Measurements from ENCODE around the gene ZC3H14. TPM values are rescaled to one million over a fixed set of nuclear protein-coding genes. Genes with fewer than 3 reads are reported as not detected.

ZC3H14 gene
- total RNA-seq, 1 donor from 2014 or later: 55.8 TPM

DNA sequence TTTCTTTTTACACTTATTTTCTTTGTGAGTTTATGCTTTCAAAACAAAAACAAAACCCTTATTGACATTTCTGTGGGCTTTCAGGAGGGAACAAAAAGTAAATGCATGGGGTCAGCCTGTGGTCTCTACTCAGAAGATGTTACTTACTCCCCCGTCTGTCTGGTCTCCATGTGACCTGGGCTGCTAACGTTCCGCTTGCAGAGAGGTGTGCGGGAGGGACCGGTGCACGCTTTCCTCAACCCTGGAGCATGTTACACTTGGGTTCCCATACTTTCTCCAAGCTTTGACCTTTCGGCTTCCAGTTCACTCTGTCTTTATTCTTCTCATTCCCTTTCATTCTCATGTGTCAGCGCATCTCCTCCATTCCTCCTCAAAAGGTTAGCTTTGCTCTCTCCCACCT, 36.5 kb downstream of the ZC3H14 start:
- peaks cover 68% of the 10 kb centered on the region for H3K36me3 ChIP-seq (ENCODE audit: insufficient read depth, low read length)
- H3K4me3 ChIP-seq (ENCODE audit: insufficient read depth, low read depth, low read length): no peak overlapping the region
- Mint-ChIP-seq H3K27me3 (ENCODE audit: low read depth, unreplicated experiment) (no peaks in the 10 kb centered on the region), H3K36me3 (ENCODE audit: low read depth, unreplicated experiment) (peaks cover 25% of the 10 kb centered on the region), H3K4me3 (ENCODE audit: unreplicated experiment) (no peak overlapping the region), H3K9me3 (ENCODE audit: unreplicated experiment) (no peaks in the 10 kb centered on the region), H3K4me1 (ENCODE audit: low read depth, unreplicated experiment) (peaks cover 12% of the 10 kb centered on the region), H3K27ac (ENCODE audit: unreplicated experiment) (no peak overlapping the region)
- no peak overlapping the region for H3K27ac ChIP-seq (ENCODE audit: low read depth, low read length)
- DNase-seq (ENCODE audit: low read depth): no peak
- no peaks in the 10 kb centered on the region for H3K27me3 ChIP-seq (ENCODE audit: insufficient read depth, low read length)
- no peaks in the 10 kb centered on the region for H3K9me3 ChIP-seq (ENCODE audit: insufficient read depth, low read depth, low read length)
- H3K4me1 ChIP-seq (ENCODE audit: insufficient read depth, low read length): no peaks in the 10 kb centered on the region
- H2AFZ ChIP-seq (ENCODE audit: low read depth, low read length): no peak overlapping the region
- no peak for FAIRE-seq
- peaks cover 13% of the 10 kb centered on the region for H4K20me1 ChIP-seq (ENCODE audit: insufficient read depth, low read length)
- H3K9ac ChIP-seq (ENCODE audit: low read length): no peak overlapping the region
- H3K79me2 ChIP-seq (ENCODE audit: insufficient read depth, low read length): no peaks in the 10 kb centered on the region
- TF ChIP-seq, protein P1, sequence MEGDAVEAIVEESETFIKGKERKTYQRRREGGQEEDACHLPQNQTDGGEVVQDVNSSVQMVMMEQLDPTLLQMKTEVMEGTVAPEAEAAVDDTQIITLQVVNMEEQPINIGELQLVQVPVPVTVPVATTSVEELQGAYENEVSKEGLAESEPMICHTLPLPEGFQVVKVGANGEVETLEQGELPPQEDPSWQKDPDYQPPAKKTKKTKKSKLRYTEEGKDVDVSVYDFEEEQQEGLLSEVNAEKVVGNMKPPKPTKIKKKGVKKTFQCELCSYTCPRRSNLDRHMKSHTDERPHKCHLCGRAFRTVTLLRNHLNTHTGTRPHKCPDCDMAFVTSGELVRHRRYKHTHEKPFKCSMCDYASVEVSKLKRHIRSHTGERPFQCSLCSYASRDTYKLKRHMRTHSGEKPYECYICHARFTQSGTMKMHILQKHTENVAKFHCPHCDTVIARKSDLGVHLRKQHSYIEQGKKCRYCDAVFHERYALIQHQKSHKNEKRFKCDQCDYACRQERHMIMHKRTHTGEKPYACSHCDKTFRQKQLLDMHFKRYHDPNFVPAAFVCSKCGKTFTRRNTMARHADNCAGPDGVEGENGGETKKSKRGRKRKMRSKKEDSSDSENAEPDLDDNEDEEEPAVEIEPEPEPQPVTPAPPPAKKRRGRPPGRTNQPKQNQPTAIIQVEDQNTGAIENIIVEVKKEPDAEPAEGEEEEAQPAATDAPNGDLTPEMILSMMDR (IDR thresholded peaks at IDR 0.05; ENCODE audit: insufficient read depth, low read depth, low read length): no peak
- no peak for TF ChIP-seq EZH2 (IDR thresholded peaks at IDR 0.05; ENCODE audit: insufficient read depth, low read length)
- no peak overlapping the region for H3K4me2 ChIP-seq (ENCODE audit: low read length)

DNA sequence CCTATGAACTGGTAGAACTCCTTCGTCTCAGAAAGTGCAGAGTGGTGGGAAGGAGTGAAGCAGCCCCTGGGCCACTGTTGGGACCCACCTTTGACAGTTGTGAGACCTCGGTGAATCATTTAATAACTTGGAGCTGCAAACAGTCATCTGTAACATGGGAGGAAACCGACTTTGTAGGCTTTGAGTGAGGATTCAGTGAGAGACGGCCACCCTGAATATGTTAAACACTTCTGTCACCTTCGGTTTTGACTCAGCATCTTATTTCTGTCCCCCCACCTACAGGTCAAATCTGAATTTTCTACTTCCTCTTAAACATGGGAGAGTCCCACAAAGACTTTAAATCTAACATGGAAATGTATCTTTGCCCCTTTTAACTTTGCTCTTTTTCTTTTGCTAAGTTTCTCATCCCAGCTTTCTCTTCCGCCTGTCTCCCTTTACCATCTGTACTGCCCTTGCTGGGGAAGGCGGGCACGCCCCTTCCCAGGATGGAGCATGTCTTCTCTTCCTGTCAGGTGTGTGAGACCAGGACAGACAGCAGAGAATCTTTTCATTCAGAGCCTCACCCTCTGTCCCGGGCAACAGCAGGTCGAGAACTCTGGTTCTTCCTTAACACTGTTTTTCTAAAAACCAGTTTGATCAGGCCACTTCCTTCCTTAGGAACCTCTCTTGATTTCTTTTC, 37.1 kb downstream of the ZC3H14 start:
- Mint-ChIP-seq H3K4me1 (ENCODE audit: low read depth, unreplicated experiment) (peaks cover 12% of the 10 kb centered on the region), H3K27me3 (ENCODE audit: low read depth, unreplicated experiment) (no peaks in the 10 kb centered on the region), H3K9me3 (ENCODE audit: unreplicated experiment) (no peaks in the 10 kb centered on the region), H3K4me3 (ENCODE audit: unreplicated experiment) (no peak overlapping the region), H3K27ac (ENCODE audit: unreplicated experiment) (no peak overlapping the region), H3K36me3 (ENCODE audit: low read depth, unreplicated experiment) (peaks cover 24% of the 10 kb centered on the region)
- Histone ChIP-seq H3K4me1 (ENCODE audit: insufficient read depth, low read length) (no peaks in the 10 kb centered on the region), H3K4me2 (ENCODE audit: low read length) (no peak overlapping the region), H3K4me3 (ENCODE audit: insufficient read depth, low read depth, low read length) (no peak overlapping the region), H3K36me3 (ENCODE audit: insufficient read depth, low read length) (peaks cover 69% of the 10 kb centered on the region), H3K9me3 (ENCODE audit: insufficient read depth, low read depth, low read length) (no peaks in the 10 kb centered on the region), H3K79me2 (ENCODE audit: insufficient read depth, low read length) (no peaks in the 10 kb centered on the region), H3K27ac (ENCODE audit: low read depth, low read length) (no peak overlapping the region), H3K27me3 (ENCODE audit: insufficient read depth, low read length) (no peaks in the 10 kb centered on the region), H2AFZ (ENCODE audit: low read depth, low read length) (no peak overlapping the region), H3K9ac (ENCODE audit: low read length) (no peak overlapping the region), H4K20me1 (ENCODE audit: insufficient read depth, low read length) (peaks cover 13% of the 10 kb centered on the region)
- TF ChIP-seq, protein P1 (IDR thresholded peaks at IDR 0.05; ENCODE audit: insufficient read depth, low read depth, low read length): no peak
- TF ChIP-seq EZH2 (IDR thresholded peaks at IDR 0.05; ENCODE audit: insufficient read depth, low read length): no peak
- no peak for DNase-seq (ENCODE audit: low read depth)
- no peak for FAIRE-seq

DNA sequence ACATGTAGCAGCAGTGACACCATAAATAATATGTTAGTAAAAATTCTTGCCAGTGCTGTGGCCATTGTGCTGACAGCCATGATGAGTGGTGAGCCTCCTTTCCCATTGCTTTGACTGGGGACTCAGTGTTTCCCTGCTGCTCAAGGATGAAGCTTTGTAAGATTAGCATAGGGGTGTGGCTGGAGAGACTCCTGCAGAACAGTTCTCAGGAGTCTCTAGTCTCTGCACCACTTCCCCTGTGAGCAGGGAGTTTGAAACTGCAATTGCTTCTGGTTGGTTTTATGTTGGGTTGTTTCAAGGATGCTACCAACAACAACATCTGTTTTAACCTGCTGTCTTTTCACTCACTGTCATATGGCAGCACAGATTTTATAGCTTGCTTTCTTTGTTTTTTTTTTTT, 41.4 kb downstream of the ZC3H14 start:
- Histone ChIP-seq H4K20me1 (ENCODE audit: insufficient read depth, low read length) (peaks cover 21% of the 10 kb centered on the region), H3K79me2 (ENCODE audit: insufficient read depth, low read length) (no peaks in the 10 kb centered on the region), H3K9ac (ENCODE audit: low read length) (no peak overlapping the region), H3K9me3 (ENCODE audit: insufficient read depth, low read depth, low read length) (no peaks in the 10 kb centered on the region), H3K27ac (ENCODE audit: low read depth, low read length) (no peak overlapping the region), H3K36me3 (ENCODE audit: insufficient read depth, low read length) (peaks cover 66% of the 10 kb centered on the region), H3K4me2 (ENCODE audit: low read length) (no peak overlapping the region), H3K27me3 (ENCODE audit: insufficient read depth, low read length) (no peaks in the 10 kb centered on the region), H3K4me1 (ENCODE audit: insufficient read depth, low read length) (no peaks in the 10 kb centered on the region), H3K4me3 (ENCODE audit: insufficient read depth, low read depth, low read length) (no peak overlapping the region), H2AFZ (ENCODE audit: low read depth, low read length) (no peak overlapping the region)
- Mint-ChIP-seq H3K4me1 (ENCODE audit: low read depth, unreplicated experiment) (peaks cover 2% of the 10 kb centered on the region), H3K27ac (ENCODE audit: unreplicated experiment) (no peak overlapping the region), H3K27me3 (ENCODE audit: low read depth, unreplicated experiment) (no peaks in the 10 kb centered on the region), H3K4me3 (ENCODE audit: unreplicated experiment) (no peak overlapping the region), H3K9me3 (ENCODE audit: unreplicated experiment) (no peaks in the 10 kb centered on the region), H3K36me3 (ENCODE audit: low read depth, unreplicated experiment) (peaks cover 23% of the 10 kb centered on the region)
- no peak for FAIRE-seq
- TF ChIP-seq, protein P1 (IDR thresholded peaks at IDR 0.05; ENCODE audit: insufficient read depth, low read depth, low read length): no peak
- DNase-seq (ENCODE audit: low read depth): no peak
